K562 (cell line): Measurements from ENCODE around the gene SOBP. TPM values are rescaled to one million over a fixed set of nuclear protein-coding genes. Genes with fewer than 3 reads are reported as not detected.

Experiments
- ATAC-seq: fragments of 200-7000 bp; cut with Tn5 transposase; 3 replicates; pipeline ENCODE4 v1.9.1; 2020; ENCODE audit warnings: moderate library complexity
- BruUV-seq: library from RNA; stranded (reverse); fragments of 400-500 nt; replicated peaks from 2 replicates; lab custom pipeline; 2021; lab: Mats Ljungman, UMichigan
- CTCF ChIA-PET: fragments of 300-600 bp; formaldehyde crosslinking; extraction: SDS; loops from one replicate; lab custom pipeline; 2021; ENCODE audit warnings: low intra/inter-chr PET ratio; lab: Yijun Ruan, JAX
- POLR2A ChIA-PET: fragments of 300-600, 350-650 bp; sonication (Branson Sonifier 250); formaldehyde crosslinking; extraction: SDS; loops from one replicate; lab custom pipeline; 2021; ENCODE audit warnings: antibody characterized with exemption, inconsistent platforms; lab: Yijun Ruan, JAX
- DNase-seq, 4 experiments: peaks; one replicate each; pipeline versions ENCODE4 v3.0.0 to v3.0.0-alpha.2; 2011 to 2018; ENCODE audit warnings: low spot score in 3 of 4, mixed read lengths in 3 of 4; ENCODE audit errors: extremely low read depth in 1 of 4
- FAIRE-seq: peaks from 2 replicates; lab custom pipeline; 2011; peaks lifted over from hg19 to GRCh38; lab: Jason Lieb, UNC
- H2AFZ ChIP-seq: 2 replicates; pipeline ENCODE4 v1.6.0; 2011; ENCODE audit warnings: low read depth, low read length, control low read depth, inconsistent platforms
- H3K27ac ChIP-seq: fragments of 200-600 bp; 3 replicates; pipeline ENCODE4 v1.8.0; 2011; ENCODE audit warnings: low read depth, mild to moderate bottlenecking, control low read depth, inconsistent platforms, low read length, moderate library complexity, mixed read lengths; ENCODE audit errors: extremely low read depth
- H3K27me3 ChIP-seq, 2 experiments: fragments of 300-600 bp in 1 of 2; 2 replicates in 1 of 2; 3 replicates in 1 of 2; pipeline versions ENCODE4 v1.6.0 to v1.8.0; 2011; ENCODE audit warnings: inconsistent platforms in 2 of 2, low read length in 2 of 2, mild to moderate bottlenecking in 1 of 2, mixed read lengths in 1 of 2, moderate library complexity in 1 of 2; ENCODE audit not compliant: control insufficient read depth in 2 of 2, insufficient read depth in 2 of 2
- H3K36me3 ChIP-seq: fragments of 300-600 bp; 3 replicates; pipeline ENCODE4 v1.8.0; 2011; ENCODE audit warnings: mild to moderate bottlenecking, low read length, inconsistent platforms; ENCODE audit not compliant: control insufficient read depth, insufficient read depth
- H3K4me1 ChIP-seq, 2 experiments: fragments of 200-600 bp in 1 of 2; replicated peaks in 1 of 2; 2 replicates in 1 of 2; 3 replicates in 1 of 2; pipeline versions ENCODE4 v1.5.1 to v1.8.0; 2011; ENCODE audit warnings: inconsistent platforms in 2 of 2, low read length in 2 of 2, mild to moderate bottlenecking in 1 of 2, mixed read lengths in 1 of 2, moderate library complexity in 1 of 2; ENCODE audit not compliant: control insufficient read depth in 2 of 2, insufficient read depth in 2 of 2
- H3K4me2 ChIP-seq: 2 replicates; pipeline ENCODE4 v1.6.1; 2011; ENCODE audit warnings: low read length, control low read depth, inconsistent platforms, mixed read lengths; ENCODE audit not compliant: insufficient read depth
- H3K4me3 ChIP-seq: fragments of 200-600 bp; sonication (generic), shearing (Covaris generic); 2 replicates; pipeline ENCODE4 v1.5.1; 2016; ENCODE audit warnings: control low read depth, inconsistent platforms
- H3K79me2 ChIP-seq: fragments of 200-600 bp; 3 replicates; pipeline ENCODE4 v1.8.0; 2011; ENCODE audit warnings: low read length, inconsistent platforms; ENCODE audit not compliant: control insufficient read depth, insufficient read depth
- H3K9ac ChIP-seq, 2 experiments: 2 replicates each; pipeline versions ENCODE4 v1.6.0 to v1.6.1; 2011; ENCODE audit warnings: low read depth in 2 of 2, low read length in 2 of 2, control low read depth in 1 of 2, inconsistent platforms in 1 of 2, mild to moderate bottlenecking in 1 of 2, mixed read lengths in 1 of 2; ENCODE audit not compliant: insufficient read depth in 1 of 2
- H3K9me1 ChIP-seq: one replicate; pipeline ENCODE4 v1.6.0; 2011; ENCODE audit warnings: inconsistent platforms, mild to moderate bottlenecking, low read length, moderate library complexity; ENCODE audit not compliant: control insufficient read depth, insufficient read depth
- H3K9me3 ChIP-seq: replicated peaks from 2 replicates; pipeline ENCODE4 v1.5.1; 2011; ENCODE audit warnings: low read depth, low read length, inconsistent platforms; ENCODE audit not compliant: control insufficient read depth, insufficient read depth
- H4K20me1 ChIP-seq: replicated peaks from 2 replicates; pipeline ENCODE4 v1.6.1; 2011; ENCODE audit warnings: low read length, inconsistent platforms, mixed read lengths; ENCODE audit not compliant: control insufficient read depth, insufficient read depth
- CHD2 ChIP-seq: IDR thresholded peaks from 2 replicates; pipeline ENCODE4 v1.6.1; 2011; ENCODE audit warnings: low read depth, low read length
- DACH1 ChIP-seq: fragments of 450-650 bp; IDR thresholded peaks from 2 replicates; pipeline ENCODE4 v1.6.1; 2018; ENCODE audit not compliant: partially characterized antibody
- E4F1 ChIP-seq: fragments of 250-450 bp; sonication (Bioruptor Pico); IDR thresholded peaks from 2 replicates; pipeline ENCODE4 v1.5.0; 2021; ENCODE audit warnings: mild to moderate bottlenecking, borderline replicate concordance
- GTF2F1 ChIP-seq: IDR thresholded peaks from 2 replicates; pipeline ENCODE4 v1.6.1; 2011; ENCODE audit warnings: low read depth, low read length, improper control_type of control experiment
- HDAC2 ChIP-seq: fragments of 450-650 bp; IDR thresholded peaks from 2 replicates; pipeline ENCODE4 v1.6.1; 2016; ENCODE audit warnings: mild to moderate bottlenecking
- HOXB6 ChIP-seq: fragments of 250-450 bp; sonication (Bioruptor Pico); IDR thresholded peaks from 2 replicates; pipeline ENCODE4 v1.5.1; 2022; ENCODE audit warnings: mild to moderate bottlenecking, borderline replicate concordance
- KDM1A ChIP-seq, 2 experiments: fragments of 450-650 bp; IDR thresholded peaks; 2 replicates each; pipeline ENCODE4 v1.6.1; 2016; ENCODE audit warnings: mild to moderate bottlenecking in 2 of 2
- MNT ChIP-seq, 2 experiments: fragments of 450-650 bp; conservative IDR thresholded peaks; 2 replicates each; pipeline ENCODE4 v1.6.1; 2017; ENCODE audit warnings: mild to moderate bottlenecking in 2 of 2, moderate library complexity in 2 of 2
- NCOA1 ChIP-seq: fragments of 450-650 bp; IDR thresholded peaks from 2 replicates; pipeline ENCODE4 v1.6.1; 2016; ENCODE audit warnings: low read depth
- NFE2 ChIP-seq: IDR thresholded peaks from 2 replicates; pipeline ENCODE4 v1.6.1; 2014; ENCODE audit warnings: antibody characterized with exemption, low read depth
- RBFOX2 ChIP-seq: fragments of 200-400 bp; formaldehyde crosslinking; IDR thresholded peaks from 2 replicates; pipeline ENCODE4 v1.6.1; 2017; ENCODE audit warnings: low read depth, mild to moderate bottlenecking, low read length, moderate library complexity
- SLC30A9 ChIP-seq: fragments of 250-450 bp; sonication (Bioruptor Pico); IDR thresholded peaks from 2 replicates; pipeline ENCODE4 v1.8.0; 2022; ENCODE audit warnings: mild to moderate bottlenecking, moderate library complexity
- SOX6 ChIP-seq: fragments of 450-650 bp; IDR thresholded peaks from 2 replicates; pipeline ENCODE4 v1.6.1; 2014; ENCODE audit warnings: mild to moderate bottlenecking
- ZBTB8A ChIP-seq: fragments of 450-650 bp; IDR thresholded peaks from 2 replicates; pipeline ENCODE4 v1.6.1; 2018; ENCODE audit warnings: mild to moderate bottlenecking, moderate library complexity; ENCODE audit not compliant: partially characterized antibody
- ZNF274 ChIP-seq: IDR thresholded peaks from 2 replicates; pipeline ENCODE4 v1.6.1; 2011; ENCODE audit warnings: low read depth, mild to moderate bottlenecking, low read length, moderate library complexity, borderline replicate concordance
- ZNF780A ChIP-seq: fragments of 250-450 bp; sonication (Bioruptor Pico); IDR thresholded peaks from 2 replicates; pipeline ENCODE4 v1.5.0; 2021; ENCODE audit warnings: mild to moderate bottlenecking
- WGBS: fragments of 100-300 bp; shearing (Covaris generic); methylation state at CpG from one replicate; pipeline ENCODE4 v1.1.6; 2016; ENCODE audit warnings: low coverage, mixed read lengths; ENCODE audit not compliant: insufficient coverage; ENCODE audit errors: missing lambda C conversion rate; 5-methylcytosine and 5-hydroxymethylcytosine counted together
- in situ Hi-C: fragments of 300-500 bp; cut with MboI; formaldehyde crosslinking; loops from 4 replicates; pipeline ENCODE4 v1.15.0; 2018; ENCODE audit warnings: inconsistent platforms, mixed read lengths
- intact Hi-C: fragments of 100-400 bp; cut with micrococcal nuclease; formaldehyde crosslinking; loops from 2 replicates; pipeline ENCODE4 v1.14.2; 2022
- polyA plus RNA-seq, 8 experiments: library from polyadenylated mRNA; depleted of rRNA in 4 of 8; stranded (reverse) in 5 of 8; unstranded in 3 of 8; fragments of >200 nt; fragmentation: Nextera tagmentation in 2 of 8; fragmentation: Illumina TruSeq in 1 of 8; extraction: Ambion mirVana in 2 of 8; extraction: Trizol in 1 of 8; gene quantifications; 2 replicates each; pipeline versions ENCODE4 v1.2.1 to v1.2.3, GENCODE V29; 2011 to 2014; ENCODE audit warnings: inconsistent platforms in 1 of 8, missing spikeins in 1 of 8
- total RNA-seq, 7 experiments: library from RNA; depleted of rRNA in 6 of 7; stranded (reverse); fragments of >200 nt in 6 of 7; fragmentation: Illumina TruSeq in 2 of 7; extraction: Trizol in 2 of 7; gene quantifications; 2 replicates each; pipeline versions ENCODE4 v1.2.1 to v1.2.3, GENCODE V29; 2011 to 2021; ENCODE audit warnings: low replicate concordance in 1 of 7
- TF ChIP-seq, protein P1 (sequence below): sonication (generic); formaldehyde crosslinking; IDR thresholded peaks from 2 replicates; pipeline ENCODE4 v1.8.1; 2023; ENCODE audit warnings: mild to moderate bottlenecking, missing genetic modification reagents
- TF ChIP-seq, protein P2 (sequence below): sonication (generic); formaldehyde crosslinking; IDR thresholded peaks from 2 replicates; pipeline ENCODE4 v1.9.0; 2022; ENCODE audit warnings: mild to moderate bottlenecking, missing genetic modification reagents

The SOBP gene
- total and polyA plus RNA-seq, 9 of the 15 experiments (the other 6 are each of a cell fraction or from before 2014, with no cell fraction given) = 0.16 TPM; not detected in 8

DNA sequence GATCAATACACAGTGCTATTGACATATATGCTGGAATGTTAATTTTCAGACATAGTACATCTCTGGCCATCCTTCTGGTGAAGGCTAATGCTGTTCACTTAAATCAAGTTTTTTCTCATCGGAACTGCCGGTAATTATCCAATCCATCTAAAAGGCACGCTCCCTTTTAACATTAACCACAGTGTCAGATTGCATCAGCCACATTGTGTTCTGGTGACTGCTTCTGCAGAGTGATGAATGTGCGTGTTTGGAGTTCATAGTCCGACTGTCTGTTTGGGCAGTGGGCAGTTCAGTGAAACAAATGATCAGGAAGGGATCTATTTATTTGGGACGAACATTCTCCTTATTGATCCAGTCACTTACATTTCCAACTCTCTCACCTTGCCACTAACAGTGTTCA lies 49.5 kb downstream of the SOBP start:
- FAIRE-seq = no peak
- Histone ChIP-seq H3K27ac (no peak overlapping the region), H3K4me1 (peaks cover 0 to 10% of the 10 kb centered on the region in 2 experiments; a peak in 4 of 5 replicates), H3K9ac (no peak overlapping the region), H3K9me3 (no peaks in the 10 kb centered on the region), H3K36me3 (no peaks in the 10 kb centered on the region), H4K20me1 (no peaks in the 10 kb centered on the region), H3K4me3 (no peak overlapping the region), H3K79me2 (no peaks in the 10 kb centered on the region), H2AFZ (peak overlapping the region; percentile 2; the same call in 1 of the 2 replicates), H3K9me1 (no peaks in the 10 kb centered on the region), H3K4me2 (peak overlapping the region; percentile 26; the same call in 1 of the 2 replicates), H3K27me3 (peaks cover 7 to 8% of the 10 kb centered on the region in 2 experiments; a peak in 4 of 5 replicates)
- peak; percentile 88 for ATAC-seq
- ChIA-PET CTCF (interaction anchor here (0.6 kb wide), 1 partner anchor 1047 kb away, joined by 3 read pairs; no protein-coding TSS in a partner anchor), POLR2A (no interaction called here)
- peak in 1 of 4 experiments; percentile 9 for DNase-seq
- intact Hi-C loops = no loop called here
- 0% methylated on average over 6 of the region's 6 CpGs for WGBS
- BruUV-seq = no TSS peak
- in situ Hi-C loops = no loop called here
- TF ChIP-seq E4F1 = no peak
- no peak for TF ChIP-seq GTF2F1
- TF ChIP-seq ZNF274 = no peak
- no peak for TF ChIP-seq KDM1A (IDR thresholded peaks at IDR 0.05)
- TF ChIP-seq MNT (conservative IDR thresholded peaks at IDR 0.05) = no peak
- TF ChIP-seq RBFOX2 = peak; percentile 45; the same call in 1 of the 2 replicates
- no peak for TF ChIP-seq CHD2
- TF ChIP-seq ZNF780A = no peak
- TF ChIP-seq SOX6 = peak; percentile 89
- TF ChIP-seq DACH1 = no peak
- TF ChIP-seq ZBTB8A = no peak
- TF ChIP-seq, protein P1, sequence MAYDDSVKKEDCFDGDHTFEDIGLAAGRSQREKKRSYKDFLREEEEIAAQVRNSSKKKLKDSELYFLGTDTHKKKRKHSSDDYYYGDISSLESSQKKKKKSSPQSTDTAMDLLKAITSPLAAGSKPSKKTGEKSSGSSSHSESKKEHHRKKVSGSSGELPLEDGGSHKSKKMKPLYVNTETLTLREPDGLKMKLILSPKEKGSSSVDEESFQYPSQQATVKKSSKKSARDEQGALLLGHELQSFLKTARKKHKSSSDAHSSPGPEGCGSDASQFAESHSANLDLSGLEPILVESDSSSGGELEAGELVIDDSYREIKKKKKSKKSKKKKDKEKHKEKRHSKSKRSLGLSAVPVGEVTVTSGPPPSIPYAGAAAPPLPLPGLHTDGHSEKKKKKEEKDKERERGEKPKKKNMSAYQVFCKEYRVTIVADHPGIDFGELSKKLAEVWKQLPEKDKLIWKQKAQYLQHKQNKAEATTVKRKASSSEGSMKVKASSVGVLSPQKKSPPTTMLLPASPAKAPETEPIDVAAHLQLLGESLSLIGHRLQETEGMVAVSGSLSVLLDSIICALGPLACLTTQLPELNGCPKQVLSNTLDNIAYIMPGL (CRISPR knock-in tag) = no peak
- no peak for TF ChIP-seq HOXB6 (CRISPR knock-in tag)
- 0 out of 2 replicates have a peak, but pooled peaks have one; percentile 64 for TF ChIP-seq HDAC2
- no peak for TF ChIP-seq NCOA1
- TF ChIP-seq NFE2 = no peak
- TF ChIP-seq, protein P2, sequence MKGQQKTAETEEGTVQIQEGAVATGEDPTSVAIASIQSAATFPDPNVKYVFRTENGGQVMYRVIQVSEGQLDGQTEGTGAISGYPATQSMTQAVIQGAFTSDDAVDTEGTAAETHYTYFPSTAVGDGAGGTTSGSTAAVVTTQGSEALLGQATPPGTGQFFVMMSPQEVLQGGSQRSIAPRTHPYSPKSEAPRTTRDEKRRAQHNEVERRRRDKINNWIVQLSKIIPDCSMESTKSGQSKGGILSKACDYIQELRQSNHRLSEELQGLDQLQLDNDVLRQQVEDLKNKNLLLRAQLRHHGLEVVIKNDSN (CRISPR knock-in tag) = no peak
- TF ChIP-seq SLC30A9 (CRISPR knock-in tag) = no peak
